Stimulated activated CD4-positive, alpha-beta T cell treated with anti-CD3 and anti-CD28 coated beads, Interleukin-4, amount 100 ng/mL, for 48 hours (primary cell): ENCODE results near the gene CATSPER2.
"Not testable (repeated sequence)": the region's sequence is repeated elsewhere in the genome, so short reads cannot be mapped to it uniquely, and the experiment has no call there.

Experiments used
- DNase-seq, 2 donors: peaks; one replicate each; pipeline ENCODE4 v3.0.0-alpha.2; 2020; ENCODE audit warnings: low read depth in 2 of 2

The CATSPER2 gene

DNA sequence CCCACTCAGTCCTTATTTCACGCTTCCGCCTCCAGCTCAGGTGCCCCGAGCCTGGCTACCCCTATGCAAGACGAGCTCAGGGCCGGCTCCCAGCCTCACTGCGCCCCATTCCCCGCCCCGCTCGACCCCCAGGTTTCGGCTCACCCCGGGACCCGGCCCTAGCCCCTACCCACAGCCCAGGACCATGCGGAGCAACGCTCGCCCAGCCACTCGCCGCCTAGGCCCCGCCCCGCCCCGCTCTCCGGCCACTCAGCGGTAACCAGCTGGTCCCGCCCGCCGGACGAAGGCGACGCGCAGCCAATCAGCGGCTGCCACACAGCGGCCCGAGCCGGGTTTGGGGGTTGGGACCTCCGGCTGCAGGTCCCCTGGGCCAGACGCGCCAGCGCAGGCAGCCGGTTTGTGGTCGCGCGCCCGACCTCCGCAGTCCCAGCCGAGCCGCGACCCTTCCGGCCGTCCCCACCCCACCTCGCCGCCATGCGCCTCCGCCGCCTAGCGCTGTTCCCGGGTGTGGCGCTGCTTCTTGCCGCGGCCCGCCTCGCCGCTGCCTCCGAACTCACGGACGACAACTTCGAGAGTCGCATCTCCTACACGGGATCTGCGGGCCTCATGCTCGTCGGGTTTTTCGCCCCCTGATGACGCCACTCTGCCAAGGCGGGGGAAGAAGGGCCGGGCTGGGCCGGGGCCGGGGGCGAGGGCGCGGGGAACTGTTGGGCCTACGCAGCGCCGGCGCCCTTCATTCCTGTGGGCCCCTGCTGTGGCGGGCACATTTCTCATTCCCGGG, at the start of gene CATSPER2:
TSS of gene CATSPER2 (minus strand) at position 196 of the 781 bp plus-strand sequence. CDS start 783 bp downstream, outside the sequence.
- DNase-seq, result no peak

DNA sequence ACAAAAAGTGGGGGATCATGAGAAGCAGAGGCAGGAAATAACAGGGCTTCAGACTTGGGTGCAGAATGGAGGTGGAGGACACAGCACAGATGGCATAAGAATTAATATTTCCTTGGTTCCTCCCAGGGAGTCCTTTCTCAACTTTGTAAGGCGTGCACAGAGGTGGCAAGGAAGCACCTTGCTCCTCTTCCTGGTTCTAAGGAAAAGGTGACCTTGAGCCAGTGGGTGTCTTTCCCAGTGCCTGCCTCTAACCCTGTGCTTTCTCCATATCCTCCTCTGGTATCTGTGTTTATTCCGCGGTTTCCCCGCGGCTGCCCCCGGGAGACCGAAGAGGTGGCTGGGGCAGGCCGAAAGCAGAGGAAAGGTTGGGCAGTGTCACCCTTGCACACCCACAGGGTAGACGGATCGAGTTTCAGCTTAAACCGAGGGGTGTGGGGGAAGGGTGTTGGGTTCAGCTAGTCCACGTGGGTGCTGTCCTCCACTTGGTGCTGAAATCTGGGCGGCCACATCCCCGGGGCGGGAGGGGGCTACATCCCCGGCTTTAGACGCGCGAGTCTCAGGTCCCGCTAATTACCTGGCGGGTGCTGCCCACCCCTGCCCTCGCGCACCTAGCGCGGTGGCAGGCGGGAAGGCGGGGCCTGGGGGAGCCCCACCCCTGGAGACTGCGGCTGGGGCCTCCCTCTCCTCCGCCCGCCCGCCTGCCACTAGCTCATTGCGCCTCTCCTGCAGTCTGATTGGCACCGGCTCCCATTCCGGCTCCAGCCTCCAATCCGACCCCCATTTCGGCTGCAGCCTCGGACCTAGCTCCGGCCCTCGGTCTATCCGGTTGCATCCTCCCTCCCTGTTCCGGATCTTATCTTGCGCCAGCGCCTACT, 44.7 kb upstream of the CATSPER2 start, which contains the start of gene CKMT1A:
TSS of gene CKMT1A (plus strand) at position 712 of the 875 bp plus-strand sequence. CDS start 192 bp downstream, outside the sequence.
- not testable (repeated sequence) for DNase-seq

DNA sequence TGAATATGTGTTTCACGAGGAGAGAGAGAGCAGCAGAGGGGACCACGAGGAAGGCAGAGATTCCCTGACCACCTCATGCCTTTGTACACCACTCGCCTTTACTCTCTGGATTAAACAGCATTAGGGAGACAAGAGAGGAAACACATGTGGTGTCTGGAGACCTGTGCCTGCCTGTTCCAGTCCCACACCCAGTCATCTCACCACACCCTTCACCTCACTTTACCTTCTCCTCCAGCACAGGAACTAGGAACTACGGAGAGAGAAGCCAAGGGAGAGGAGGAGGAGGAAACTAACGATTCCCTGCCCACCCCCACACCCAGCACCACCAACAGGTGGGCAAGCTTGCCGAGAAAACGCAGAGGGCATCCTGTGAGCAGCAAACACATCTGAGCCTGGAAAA, 44.0 kb upstream of the CATSPER2 start:
- DNase-seq, result not testable (repeated sequence)

DNA sequence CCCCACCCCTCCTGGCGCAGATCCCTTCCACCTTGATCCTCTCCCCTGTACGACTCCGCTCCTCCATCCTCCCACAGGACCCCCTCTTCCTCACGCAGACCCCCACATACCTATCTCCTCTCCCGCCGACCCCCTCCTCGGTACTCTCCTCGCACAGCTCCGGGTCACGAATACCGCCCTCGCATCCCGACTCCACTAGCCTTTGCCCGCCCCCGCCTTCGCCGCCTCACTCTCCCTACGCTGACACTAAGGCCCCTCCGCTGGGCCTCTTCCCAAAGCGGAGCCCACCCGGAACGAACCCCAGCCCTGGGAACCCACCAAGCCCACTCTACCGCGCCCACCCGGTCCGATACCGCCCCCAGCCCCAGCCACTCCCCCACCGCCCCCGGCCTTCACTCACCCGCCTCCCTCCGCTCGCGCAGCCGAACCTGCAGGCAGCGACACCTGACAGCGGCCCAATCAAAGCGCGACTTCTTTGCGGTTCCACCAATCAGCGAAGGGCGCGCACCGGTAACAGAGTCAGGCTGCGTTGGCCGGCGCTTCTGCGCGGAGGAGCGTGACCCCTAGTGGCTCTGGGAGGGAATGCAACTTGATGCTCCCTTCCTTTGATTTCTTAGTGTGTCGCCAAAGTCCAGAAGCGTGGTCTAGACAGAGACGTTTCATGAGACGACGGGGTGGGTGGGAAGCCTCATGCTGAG, 41.1 kb upstream of the CATSPER2 start:
- DNase-seq, result not testable (repeated sequence)

DNA sequence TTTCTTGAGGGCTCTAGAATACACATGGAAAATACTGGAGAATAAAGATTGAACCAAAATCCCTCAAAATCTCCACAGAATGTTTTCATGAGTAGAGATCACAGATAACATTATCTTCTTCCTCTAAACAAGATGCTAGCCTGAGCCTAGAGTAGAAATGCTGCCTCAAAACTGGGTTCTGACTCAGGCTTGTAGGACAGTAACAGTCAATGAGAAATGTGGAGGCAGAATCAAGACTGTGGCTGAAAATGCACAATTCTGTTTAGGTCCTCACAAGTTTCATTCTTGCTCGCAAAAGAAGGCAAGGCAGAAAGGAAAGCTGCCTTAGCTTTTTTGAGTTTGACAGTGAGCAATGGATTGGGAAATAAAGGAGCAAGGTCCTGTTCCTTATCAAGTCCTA, 25.5 kb upstream of the CATSPER2 start:
- not testable (repeated sequence) for DNase-seq

DNA sequence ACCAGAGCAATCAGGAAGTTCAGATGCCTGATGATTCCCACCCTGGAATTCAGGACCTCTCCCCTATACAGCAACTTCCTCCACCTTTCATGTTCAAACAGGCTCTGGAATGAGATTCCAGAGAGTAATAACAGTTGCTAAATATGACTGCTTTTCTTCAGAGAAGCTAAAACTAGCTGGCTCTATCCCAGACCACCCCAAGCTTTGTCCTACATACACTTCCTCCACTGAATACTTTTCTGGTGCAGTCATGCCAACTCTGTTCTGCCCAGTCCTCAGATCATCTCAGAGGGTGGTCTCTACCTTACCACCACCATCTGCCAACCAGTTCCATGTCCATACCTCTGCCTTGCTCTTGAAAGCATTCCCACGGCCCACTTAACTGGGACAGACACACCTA, 17.5 kb upstream of the CATSPER2 start:
- not testable (repeated sequence) for DNase-seq

DNA sequence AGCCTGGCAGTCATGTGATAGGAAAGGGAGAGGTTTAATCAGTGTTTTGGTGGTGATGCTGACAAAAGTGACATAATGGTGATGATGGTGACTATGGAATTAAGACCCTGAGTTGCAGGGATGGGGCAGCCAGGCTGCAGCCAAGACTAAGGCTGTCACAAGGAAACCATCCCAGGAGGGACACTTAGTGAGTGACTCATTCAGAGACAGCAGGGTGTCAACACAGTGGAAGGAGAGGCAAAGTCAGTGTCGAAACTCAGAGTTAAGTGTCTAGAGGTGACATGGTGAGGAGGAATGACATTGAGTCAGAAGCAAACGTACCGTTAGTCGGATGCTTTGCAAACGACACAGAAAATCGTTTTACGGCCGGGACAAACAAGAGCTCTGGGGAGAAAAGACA, 14.7 kb upstream of the CATSPER2 start:
- not testable (repeated sequence) for DNase-seq

DNA sequence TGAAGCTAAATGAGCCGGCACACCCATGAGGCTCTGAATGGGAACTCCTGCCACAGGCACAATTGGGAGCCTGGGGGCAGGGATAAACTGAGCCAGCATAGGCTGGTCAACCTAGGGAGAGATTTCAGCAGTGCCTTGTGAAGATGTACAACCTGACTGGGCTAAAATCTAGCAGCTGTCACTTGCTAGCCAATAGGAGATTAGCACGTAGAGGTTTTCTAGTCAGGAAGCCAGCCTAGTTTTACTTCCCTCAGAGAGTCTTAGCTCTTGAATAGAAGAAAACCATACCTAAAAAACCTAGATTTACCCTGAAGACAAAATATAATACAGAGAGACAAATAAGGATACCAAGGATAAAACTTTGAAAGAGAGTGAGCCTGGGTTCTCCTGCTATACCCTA, 13.6 kb upstream of the CATSPER2 start:
- not testable (repeated sequence) for DNase-seq

DNA sequence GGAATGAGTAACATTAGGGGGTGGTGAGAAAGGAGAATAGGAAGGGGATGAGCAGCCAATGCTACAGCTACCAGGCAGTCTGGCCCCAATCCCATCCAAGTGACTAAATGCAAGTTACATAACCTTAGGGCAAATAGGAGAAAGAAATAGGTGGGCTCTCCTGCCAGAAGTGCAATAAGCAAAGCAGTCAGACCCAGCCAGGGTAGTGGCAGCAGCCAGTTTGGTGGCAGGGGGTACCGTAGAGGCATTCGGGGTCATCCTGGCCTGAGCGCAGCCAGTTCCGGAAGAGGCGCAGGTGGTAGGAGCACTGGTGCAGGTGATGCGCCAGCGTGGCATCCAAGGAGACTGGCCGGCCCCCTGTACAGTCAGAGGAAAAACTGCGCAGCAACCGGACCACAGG, 11.1 kb upstream of the CATSPER2 start:
- DNase-seq, result not testable (repeated sequence)

DNA sequence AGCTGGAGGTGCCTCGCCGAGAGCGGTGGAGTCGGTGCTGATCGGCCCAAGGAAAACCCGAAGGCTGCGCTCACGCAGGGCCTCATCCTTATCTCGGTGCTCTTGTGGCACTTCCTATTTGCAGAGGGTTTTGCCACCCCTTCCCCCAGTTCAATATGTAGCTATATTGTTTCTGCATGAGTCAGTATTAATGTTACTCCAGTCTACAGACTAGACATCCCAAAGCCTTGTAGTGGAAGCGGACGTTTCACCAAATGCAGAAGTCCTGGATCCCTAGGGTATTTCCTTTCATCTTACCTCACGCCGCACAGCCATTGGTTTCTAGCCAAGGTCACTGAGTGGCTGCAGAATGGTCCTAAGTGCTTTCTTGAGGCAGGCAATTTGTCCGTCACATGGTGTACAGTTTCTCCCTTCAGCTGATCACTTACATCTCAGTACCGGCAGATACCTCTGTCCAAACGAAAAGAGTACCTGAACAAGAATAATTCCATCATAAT, 834 bp upstream of the CATSPER2 start:
- DNase-seq, result not testable (repeated sequence)

DNA sequence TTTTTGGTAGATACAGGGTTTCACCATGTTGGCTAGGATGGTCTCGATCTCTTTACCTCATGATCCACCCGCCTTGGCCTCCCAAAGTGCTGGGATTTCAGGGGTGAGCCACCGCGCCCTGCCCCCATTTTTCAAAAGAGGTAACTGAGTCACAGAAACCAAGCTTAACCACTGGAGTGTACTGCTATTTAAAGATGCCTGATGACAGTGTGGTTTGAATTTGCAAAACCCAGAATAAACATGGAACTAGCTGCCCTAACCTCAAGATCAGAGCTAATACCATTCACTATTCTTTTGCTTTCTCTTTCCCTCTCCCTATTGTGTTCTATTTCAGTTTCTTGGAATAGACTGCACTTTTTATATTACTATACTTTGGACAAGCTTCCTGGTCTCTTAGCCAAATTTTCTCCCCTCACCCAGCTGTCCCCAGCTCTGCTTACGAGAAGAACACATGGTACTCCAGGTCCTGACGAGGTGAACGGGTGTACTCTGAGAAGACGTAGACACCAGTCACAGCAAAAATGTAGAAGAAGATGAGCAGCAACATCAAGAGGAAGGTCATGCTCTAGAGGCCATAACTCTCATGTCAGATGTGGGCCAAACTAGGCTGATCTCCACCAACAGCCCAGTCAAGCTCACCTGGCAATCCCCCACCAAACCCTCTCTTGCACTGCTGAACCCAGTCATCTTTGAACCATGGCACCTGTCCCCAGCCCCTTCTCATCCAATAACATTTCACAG, 10.0 kb downstream of the CATSPER2 start:
- DNase-seq, result not testable (repeated sequence)

DNA sequence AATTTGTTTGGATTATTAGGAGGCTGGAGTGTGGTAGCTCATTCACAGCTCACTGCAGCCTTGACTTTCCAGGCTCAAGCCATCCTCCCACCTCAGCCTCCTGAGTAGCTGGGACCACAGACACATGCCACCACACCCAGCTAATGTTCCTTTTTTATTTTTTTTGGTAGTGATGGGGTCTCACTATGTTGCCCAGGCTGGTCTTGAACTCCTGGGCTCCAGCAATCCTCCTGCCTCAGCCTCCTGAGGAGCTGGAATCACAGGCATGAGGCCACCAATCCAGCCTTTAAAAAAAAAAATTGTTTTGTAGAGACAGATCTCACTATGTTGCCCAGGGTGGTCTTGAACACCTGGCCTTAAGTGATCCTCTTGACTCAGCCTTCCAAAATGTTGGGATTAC, 21.7 kb downstream of the CATSPER2 start:
- not testable (repeated sequence) for DNase-seq

DNA sequence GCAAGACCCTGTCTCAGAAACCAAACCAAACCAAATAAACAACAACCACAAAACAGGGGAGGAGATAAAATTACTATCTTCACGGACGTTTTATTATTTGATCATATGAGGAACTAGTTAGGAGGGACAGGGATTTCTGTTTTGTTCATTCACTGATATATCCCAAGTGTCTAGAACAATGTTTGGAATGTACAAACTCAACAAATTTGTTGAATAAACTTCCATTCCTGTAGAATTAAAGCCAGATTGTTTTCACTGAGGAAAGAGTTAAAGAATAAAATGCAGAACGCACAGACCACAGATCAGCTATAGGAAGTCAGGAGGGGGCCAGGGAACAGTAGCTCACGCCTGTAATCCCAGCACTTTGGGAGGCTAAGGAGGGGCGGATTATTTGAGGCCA, 23.5 kb downstream of the CATSPER2 start:
- no peak for DNase-seq

DNA sequence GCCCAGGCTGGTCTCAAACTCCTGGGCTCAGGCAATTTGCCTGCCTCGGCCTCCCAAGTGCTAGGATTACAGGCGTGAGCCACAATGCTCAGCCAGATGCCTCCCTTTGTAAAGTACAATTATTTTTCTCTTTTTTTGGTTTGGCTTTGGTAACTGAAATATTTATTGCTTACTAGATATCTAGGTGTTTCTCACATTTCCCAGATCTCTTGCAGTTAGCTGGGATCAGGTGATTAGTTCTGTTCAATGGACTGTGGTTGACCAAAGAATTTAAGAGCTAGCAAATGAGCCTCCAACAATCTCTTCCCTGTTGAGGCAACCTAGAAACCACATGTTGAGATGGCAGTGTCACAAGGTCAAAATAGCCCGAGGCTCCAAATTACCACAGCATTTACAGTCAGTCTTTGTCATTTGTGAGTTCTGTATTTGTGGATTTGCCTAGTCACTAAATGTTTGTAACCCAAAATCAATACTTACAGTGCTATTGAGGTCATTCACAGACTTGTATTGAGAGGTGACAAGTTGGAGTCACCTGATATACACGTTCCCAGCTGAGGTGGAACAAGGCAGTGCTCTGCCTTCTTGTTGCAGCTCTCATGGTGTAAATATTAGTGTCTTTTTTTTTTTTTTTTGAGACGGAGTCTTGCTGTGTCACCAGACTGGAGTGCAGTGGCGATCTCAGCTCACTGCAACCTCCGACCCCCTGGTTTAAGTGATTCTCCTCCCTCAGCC, 26.4 kb downstream of the CATSPER2 start:
- not testable (repeated sequence) for DNase-seq

DNA sequence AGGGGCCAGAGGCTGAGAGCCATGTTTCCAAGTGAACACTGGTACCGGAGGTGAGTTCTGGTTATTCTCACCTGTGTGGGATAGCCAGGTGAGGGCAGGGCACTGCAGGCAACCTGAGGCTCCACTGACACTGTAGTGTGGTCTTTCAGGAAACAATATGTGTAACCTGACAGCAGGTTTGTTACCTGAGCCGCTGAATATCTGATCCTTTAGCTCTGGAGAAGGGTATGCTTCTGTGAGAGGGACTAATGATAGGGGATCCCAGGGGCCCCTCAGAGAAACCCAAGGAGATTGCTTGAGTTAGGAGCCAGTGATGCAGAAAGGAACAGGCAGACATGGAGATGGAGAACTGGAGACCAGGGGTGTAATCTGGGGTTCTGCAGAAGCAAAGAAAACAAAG, 29.9 kb downstream of the CATSPER2 start, which contains the start of gene STRC:
TSS of gene STRC (minus strand) at position 101 of the 400 bp plus-strand sequence. CDS start at position 23, 78 bp downstream.
- not testable (repeated sequence) for DNase-seq

DNA sequence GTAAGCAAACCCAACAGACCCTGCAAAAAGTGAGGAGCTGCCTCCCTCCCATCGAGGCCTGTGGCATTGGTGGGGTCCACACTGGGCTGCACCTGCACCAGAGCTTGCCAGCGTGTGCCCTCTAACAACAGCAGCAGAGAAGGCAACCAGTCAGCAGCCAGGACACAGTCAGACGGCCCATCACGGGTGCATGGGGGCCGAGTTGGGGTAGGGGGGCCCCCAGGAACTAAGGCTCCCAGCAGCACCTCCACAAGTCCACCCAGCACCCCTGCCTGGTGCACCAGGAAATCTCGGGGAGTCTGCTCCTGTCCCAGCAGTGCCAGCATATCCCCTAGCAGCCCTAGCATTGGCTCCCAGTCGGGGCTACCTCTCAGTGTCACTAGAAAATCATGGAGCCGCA, 30.9 kb downstream of the CATSPER2 start:
- DNase-seq, result not testable (repeated sequence)

DNA sequence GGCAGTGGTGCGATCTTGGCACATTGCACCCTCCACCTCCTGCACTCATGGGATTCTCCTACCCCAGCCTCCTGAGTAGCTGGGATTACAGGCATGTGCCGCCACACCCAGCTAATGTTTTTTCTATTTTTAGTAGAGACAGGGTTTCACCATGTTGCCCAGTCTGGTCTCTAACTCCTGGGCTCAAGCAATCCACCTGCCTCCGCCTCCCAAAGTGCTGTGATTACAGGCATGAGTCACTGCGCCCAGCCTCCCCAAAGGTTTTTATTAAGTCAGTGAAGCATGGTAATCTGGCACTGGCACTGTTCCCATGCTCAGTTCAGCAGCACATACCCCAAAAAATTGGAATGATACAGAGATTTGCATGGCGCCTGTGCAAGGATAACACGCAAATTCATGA, 46.4 kb downstream of the CATSPER2 start:
- DNase-seq, result not testable (repeated sequence)

DNA sequence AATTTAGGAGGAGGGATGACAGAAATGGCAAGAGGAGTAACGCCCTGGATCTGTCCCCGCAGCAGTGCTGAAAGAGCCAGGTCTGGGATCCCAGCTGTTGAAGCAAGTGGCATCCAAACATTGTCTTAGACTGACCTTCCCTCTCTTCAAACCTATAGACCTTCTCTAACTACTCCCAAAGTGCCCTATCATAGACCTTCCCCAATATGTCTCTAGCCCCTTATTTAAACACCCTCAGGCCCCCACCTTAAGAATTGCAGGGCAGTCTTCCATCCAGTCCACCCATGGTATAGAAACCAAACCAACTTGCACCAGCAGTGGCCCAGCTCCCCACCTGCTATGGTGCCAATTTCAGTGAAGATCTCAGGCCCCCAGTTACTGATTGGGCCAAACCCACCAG, 48.4 kb downstream of the CATSPER2 start:
- DNase-seq, result not testable (repeated sequence)

DNA sequence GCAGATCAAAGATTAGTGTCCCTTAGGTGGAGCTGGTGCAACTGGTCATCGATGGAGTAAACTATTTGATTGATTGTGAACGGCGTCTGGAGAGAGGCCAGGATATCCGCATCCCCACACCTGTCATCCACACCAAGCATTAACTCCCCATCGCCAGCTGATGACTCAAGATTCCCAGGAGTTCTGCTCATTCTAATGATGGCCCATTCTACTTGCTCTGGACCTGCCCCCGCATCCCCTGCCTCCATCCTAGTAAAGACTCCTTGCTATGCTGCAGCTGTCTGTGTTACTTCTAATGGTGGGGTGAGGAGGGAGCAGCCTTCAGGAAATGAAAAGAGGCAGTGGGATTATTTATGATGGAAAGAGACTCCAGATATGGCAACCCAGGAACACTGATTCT, 49.5 kb downstream of the CATSPER2 start:
- not testable (repeated sequence) for DNase-seq
